Inferior parietal cortex (tissue), 1 donor: ENCODE data around the gene RAB11FIP3.

Experiments
- DNase-seq: peaks from one replicate; pipeline ENCODE4 v3.0.0-alpha.2; 2016; ENCODE audit errors: extremely low spot score

Gene RAB11FIP3

DNA sequence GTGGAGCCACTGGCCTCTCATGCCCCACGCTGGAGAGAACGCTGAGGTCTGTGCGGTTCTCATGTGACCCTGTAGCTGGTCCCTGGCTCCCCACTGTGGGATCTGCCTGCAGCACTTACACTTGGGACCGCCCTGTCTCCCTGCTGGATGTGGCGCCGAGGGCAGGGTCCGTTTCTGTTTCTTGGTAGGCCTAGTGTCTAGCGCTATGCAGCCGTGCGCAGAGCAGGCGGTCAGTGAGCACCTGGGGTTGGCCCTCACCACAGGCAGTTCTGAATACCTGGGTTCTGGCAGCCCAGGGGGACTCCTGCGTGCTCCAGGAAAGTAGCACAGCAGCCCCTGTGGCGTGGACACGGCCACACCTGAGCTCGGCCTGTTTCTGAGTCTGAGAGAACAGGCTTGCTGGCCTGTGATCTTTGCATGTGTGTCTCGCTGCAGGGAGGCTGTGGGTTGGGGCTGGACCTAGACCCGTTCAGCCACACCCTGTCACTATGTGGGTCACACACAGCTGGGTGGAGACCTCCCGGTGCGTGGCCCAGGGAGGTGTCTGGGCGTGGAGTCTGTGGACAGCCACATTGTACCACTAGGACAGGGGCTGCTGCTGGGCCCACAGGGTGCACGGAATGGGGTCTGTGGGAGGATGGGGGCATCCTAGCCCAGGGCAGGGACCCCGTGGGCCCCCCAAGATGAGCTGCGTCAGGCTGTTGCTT, 104.8 kb downstream of the RAB11FIP3 start:
- DNase-seq = no peak

DNA sequence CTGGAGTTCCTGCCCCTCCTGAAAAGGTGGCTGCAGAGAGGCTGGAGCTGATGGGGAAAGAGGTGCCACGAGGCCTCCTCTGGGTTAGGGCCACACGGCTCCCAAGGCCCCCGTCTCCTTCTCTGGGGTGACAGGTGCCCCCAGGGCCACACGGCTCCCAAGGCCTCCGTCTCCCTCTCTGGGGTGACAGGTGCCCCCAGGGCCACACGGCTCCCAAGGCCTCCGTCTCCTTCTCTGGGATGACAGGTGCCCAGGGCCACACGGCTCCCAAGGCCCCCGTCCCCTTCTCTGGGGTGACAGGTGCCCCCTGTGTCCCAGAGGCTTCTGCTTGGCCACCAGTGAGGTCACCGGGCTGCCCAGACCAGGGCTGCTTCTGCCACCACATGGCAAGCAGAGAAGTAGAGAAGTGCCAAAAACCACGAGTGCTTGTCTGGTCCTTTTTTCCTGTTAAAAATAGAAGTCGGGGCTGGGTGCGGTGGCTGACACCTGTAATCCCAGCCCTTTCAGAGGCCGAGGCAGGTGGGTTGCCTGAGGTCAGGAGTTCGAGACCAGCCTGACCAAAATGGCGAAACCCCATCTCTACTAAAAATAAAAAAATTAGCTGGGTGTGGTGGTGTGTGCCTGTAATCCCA, 106.2 kb downstream of the RAB11FIP3 start:
- DNase-seq = no peak

DNA sequence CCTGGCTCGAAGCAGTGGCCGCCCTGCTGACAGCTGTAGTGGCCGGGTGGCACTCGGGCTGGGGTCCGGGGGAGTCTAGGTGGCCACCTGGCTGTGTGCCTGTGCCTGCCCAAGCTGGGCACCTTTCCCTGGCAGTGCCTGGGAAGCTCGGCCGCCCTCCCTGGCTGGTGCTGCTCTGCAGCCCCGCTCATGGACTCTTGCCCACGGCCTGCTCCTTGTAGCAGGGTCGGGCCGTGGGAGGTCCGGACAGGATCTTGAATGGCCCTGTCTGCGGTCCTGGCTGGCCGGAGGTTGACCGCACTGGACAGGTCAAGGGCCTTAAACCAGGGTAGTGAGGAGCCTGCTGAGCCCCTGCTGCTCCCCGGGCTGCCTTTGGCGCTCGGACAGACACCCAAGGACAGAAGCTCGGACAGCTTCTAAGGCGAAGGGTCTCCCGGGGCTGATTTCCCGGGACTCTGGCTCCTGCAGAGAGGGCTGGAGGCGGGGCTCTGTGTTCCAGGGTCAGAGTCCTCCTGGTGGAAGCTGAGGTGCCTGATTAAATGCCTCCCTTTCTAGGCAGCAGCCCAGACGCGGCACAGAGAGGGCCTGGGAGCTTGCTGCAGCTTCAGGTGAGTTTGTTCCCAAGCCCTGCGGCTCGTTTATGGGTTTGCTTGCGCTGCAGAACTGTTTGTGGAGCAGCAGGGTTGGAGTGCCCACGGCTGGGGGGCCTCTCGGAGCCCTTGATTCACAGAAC, 108.1 kb downstream of the RAB11FIP3 start:
- no peak for DNase-seq

GRCh38 chr16:534135-534534, 108.7 kb downstream of the RAB11FIP3 start:
- no peak for DNase-seq

DNA sequence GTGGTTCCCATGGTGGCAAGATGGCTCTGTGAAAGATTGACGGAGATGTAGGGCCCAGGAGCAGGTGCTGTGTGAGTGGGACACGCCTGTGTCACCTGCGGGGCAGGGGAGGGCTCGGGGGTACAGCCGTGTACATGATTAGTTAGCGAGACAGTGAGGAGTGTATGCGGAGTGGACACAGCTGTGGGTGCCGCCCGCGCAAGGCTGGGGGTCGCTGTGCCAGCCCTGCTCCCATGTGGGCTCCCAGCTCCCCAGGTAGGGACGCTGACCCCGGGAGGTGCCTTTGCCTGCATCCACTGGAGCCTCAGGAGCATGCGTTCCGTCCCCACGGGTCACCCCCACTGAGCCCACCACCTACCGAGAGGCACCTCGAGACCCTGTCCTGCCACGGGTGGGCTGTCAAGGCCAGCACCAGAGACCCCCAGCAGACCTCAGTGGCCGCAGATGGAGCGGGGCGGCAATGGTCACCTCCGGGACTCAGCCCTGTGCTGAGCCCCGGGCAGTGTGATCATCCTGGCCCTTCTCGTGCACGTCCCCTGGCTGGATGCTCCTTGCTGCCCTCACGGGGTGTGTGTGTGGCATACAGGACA, 109.5 kb downstream of the RAB11FIP3 start:
- DNase-seq = no peak

- no peak for DNase-seq
Measured at GRCh38 chr16:535446-536405, 110.3 kb downstream of the RAB11FIP3 start.

- DNase-seq = no peak
Measured at GRCh38 chr16:536746-537145, 111.3 kb downstream of the RAB11FIP3 start.

DNA sequence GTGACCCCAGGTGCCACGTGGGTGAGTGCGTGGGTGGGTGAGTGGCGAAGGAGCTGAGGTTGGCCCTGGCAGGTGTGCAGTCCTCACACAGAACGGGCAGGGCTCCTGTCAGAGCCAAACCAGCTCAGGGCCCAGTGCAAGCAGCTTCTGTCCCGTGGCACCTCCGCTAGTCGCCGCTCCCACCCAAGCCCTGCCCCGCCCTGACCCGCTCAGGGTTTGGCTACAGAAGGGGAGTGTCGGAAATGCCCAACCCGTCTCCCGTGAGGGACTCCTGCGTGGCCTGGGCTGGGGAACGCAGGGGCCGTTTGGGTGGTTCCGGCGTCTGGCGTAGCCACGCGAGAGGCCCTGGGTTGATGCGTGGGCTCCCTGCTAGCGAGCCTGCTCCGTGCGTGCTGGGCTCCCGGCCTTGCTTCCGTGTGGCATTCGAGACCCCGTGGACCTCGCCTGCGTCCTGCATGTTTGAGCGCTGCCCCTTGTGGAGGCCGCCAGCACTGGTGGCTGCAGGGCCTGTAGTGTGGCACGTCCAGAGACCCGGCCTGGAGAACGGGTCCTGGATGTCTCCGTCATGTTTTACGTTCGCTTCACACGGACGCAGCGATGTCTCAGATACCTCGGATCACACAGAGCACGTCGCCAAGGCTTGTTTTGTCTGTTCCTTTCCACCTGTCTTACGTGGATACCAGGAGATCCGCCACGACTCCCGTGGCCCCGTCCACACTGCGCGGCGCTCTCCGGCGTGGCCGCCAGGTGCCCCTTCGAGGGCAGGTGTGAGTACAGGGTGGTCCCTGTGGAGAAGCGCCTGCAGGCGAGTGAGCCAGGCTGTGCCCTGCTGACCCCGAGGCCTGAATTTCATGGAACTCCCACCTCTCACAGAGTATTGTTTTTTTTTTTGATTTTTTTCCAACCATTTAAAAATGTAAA, 112.2 kb downstream of the RAB11FIP3 start:
- no peak for DNase-seq

DNA sequence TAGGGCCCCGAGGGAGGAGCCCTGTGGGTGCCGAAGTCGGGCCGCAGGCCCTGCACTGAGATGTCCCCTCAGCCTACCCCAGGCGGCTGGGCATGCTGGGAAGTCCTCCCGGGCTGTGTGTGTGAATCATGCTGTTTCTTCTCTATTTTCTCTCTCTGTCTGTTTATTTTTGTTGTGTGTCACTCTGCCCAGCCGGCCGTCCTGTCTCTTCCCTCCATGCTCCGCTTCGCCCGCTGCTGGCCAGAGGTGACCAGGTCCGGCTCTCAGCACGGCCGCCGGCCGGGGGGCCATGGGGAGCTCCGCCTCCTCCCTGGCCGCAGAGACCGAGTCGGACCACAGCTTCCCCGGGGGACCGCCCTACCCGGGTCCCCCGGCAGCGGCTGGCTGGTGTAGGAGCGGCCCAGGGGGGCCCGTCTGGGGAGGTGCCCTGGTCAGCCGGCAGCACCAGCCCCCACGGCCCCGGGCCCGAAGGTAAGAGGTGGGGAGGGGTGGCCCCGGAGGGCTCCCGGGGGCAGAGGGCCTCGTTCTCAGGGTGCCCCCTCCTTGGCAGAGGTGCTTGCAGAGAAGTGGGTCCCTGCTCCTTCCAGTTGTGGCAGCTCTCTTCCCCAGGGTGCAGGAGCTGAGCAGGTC, 114.6 kb downstream of the RAB11FIP3 start:
- DNase-seq = no peak

- DNase-seq = no peak
Measured at GRCh38 chr16:540645-541340, 115.3 kb downstream of the RAB11FIP3 start.

DNA sequence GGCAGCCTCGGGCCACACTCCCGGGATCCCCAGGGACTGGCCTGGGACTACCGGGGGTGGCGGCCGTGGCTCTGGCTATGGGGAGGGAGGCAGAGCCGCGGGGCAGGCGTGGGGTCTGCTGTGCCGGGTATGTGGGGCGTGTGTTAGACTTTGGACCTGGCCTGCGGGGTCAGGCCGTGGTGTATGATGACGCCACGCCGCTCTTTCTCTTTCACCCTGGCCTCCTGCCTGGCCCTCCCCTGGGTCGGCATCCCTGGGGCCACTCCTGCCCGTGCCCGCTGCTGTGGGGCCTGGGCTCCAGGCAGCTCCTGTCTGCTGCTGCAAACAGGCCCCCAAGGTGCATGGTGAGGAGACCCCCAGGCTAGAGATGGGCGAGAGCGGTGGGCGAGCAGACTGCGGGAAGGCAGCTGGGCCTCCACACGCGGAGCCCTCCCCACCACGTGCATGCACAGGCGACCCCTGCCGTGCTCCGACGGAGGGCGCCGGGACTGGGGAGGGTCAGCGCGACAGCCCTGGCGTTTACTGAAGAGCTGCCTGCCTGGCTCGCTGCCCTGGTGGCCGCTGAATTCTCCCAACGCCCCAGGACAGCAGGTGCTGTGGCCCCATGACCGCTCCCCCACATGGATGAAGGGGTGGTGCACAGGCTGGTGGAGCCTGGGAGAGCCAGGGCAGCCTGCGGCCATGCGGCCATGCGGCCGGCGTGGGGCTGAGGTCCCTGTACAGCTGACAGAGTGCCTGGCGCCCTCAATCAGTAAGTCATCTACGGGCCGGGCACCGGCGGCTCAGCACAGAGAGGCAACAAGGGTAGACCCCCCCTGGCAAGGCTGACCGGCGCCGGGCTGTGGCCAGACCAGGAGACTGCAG, 118.1 kb downstream of the RAB11FIP3 start:
- DNase-seq = no peak

GRCh38 chr16:544517-544916, 119.1 kb downstream of the RAB11FIP3 start:
- no peak for DNase-seq

DNA sequence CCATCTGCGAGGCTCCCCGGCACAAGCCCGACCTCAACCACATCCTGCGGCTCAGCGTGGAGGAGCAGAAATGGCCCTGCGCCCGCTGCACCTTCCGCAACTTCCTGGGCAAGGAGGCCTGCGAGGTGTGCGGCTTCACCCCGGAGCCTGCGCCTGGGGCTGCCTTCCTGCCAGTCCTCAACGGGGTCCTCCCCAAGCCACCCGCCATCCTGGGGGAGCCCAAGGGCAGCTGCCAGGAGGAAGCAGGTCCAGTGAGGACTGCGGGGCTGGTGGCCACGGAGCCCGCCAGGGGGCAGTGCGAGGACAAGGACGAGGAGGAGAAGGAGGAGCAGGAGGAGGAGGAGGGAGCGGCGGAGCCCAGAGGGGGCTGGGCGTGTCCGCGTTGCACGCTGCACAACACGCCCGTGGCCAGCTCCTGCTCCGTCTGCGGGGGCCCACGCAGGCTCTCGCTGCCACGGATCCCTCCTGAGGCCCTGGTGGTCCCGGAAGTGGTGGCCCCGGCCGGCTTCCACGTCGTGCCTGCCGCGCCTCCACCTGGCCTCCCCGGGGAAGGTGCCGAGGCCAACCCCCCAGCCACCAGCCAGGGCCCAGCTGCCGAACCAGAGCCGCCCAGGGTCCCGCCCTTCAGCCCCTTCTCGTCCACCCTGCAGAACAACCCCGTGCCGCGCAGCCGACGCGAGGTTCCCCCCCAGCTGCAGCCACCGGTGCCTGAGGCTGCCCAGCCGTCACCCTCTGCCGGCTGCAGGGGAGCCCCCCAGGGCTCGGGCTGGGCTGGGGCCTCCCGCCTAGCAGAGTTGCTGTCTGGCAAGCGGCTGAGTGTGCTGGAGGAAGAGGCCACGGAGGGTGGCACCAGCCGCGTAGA, 121.7 kb downstream of the RAB11FIP3 start:
- peak; percentile 51 for DNase-seq

- no peak for DNase-seq
Measured at GRCh38 chr16:548586-548985, 123.1 kb downstream of the RAB11FIP3 start.

GRCh38 chr16:549544-550263, 124.3 kb downstream of the RAB11FIP3 start:
- DNase-seq = no peak

- DNase-seq = no peak
Measured at GRCh38 chr16:551210-551609, 125.8 kb downstream of the RAB11FIP3 start.

DNA sequence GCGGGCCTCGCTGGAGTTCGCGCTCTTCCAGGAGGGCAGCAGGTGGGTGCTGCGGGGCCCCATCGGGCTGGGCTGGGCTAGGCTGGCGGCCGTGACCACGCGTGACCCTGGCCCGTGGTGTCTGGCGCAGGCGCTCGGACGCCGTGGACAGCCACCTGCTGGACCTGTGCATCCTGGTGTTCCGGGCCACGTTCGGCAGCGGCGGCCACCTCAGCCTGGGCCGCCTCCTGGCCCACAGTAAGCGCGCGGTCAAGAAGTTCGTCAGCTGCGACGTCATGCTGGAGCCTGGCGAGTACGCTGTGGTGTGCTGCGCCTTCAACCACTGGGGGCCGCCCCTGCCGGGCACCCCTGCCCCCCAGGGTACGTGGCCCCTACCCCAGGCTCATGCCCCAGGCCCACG, 126.7 kb downstream of the RAB11FIP3 start:
- no peak for DNase-seq
